ENCODE results near the gene WNT9B.

DNA sequence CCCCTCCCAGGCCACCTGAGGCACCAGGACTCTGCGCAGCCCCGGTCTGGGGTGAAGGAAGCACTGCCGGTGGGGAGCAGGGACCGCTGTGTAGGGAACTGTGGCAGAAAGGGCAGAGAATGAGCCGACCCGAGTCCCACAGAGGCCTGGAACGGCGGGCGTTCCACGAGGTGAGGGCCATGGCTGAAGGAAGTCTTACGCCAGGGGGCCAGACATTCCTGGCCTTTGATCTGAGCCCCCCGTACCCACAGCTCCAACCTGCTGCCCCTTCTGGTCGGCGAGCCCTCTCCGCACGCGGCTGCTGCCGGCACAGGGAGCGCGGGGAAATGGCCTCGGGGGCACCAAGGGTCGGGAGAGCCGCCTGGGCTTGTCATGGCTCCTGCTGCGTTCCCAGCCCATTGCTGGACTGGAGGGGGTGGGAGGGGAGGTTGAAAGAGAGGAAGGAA is 31.5 kb upstream of the WNT9B start:
- no peak for TF ChIP-seq POLR2A (IDR thresholded peaks at IDR 0.05)
- TF ChIP-seq, protein P1, sequence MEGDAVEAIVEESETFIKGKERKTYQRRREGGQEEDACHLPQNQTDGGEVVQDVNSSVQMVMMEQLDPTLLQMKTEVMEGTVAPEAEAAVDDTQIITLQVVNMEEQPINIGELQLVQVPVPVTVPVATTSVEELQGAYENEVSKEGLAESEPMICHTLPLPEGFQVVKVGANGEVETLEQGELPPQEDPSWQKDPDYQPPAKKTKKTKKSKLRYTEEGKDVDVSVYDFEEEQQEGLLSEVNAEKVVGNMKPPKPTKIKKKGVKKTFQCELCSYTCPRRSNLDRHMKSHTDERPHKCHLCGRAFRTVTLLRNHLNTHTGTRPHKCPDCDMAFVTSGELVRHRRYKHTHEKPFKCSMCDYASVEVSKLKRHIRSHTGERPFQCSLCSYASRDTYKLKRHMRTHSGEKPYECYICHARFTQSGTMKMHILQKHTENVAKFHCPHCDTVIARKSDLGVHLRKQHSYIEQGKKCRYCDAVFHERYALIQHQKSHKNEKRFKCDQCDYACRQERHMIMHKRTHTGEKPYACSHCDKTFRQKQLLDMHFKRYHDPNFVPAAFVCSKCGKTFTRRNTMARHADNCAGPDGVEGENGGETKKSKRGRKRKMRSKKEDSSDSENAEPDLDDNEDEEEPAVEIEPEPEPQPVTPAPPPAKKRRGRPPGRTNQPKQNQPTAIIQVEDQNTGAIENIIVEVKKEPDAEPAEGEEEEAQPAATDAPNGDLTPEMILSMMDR (IDR thresholded peaks at IDR 0.05): no peak

Measured in uterus (tissue), 2 donors.